Inflammatory macrophage (primary cell): Measurements from ENCODE around the gene CRYGN.
A peak's percentile ranks its signal among the peaks of the same experiment; 100 is the strongest.

ENCODE experiments used
- DNase-seq, 2 donors: peaks; one replicate each; pipeline ENCODE4 v3.0.0-alpha.2; 2020 to 2022

CRYGN gene

GRCh38 chr7:151459726-151460473 is 20.0 kb upstream of the CRYGN start:
- DNase-seq = peak in 1 of 2 donors; percentile 19

DNA sequence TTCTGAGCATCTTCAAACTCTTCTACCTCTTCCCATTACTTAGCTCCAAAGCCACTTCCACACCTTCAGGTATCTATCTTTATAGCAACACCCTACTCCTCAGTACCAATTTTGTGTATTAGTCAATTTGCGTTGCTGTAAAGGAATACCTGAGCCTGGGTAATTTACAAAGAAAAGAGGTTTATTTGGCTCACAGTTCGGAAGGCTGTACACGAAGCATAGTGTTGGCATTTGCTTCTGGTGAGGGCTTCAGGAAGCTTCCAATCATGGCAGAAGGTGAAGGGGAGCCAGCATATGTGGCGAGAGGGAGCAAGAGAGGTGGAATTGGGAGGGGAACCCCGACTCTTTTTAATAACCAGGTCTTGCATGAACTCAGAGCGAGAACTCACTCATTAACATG is 17.6 kb upstream of the CRYGN start:
- DNase-seq = no peak

GRCh38 chr7:151456782-151457181 is 16.8 kb upstream of the CRYGN start:
- DNase-seq = peak in 1 of 2 donors; percentile 7

- DNase-seq = no peak
Measured at GRCh38 chr7:151456276-151456675, 16.3 kb upstream of the CRYGN start.

- DNase-seq = no peak
Measured at GRCh38 chr7:151455690-151456089, 15.7 kb upstream of the CRYGN start.

DNA sequence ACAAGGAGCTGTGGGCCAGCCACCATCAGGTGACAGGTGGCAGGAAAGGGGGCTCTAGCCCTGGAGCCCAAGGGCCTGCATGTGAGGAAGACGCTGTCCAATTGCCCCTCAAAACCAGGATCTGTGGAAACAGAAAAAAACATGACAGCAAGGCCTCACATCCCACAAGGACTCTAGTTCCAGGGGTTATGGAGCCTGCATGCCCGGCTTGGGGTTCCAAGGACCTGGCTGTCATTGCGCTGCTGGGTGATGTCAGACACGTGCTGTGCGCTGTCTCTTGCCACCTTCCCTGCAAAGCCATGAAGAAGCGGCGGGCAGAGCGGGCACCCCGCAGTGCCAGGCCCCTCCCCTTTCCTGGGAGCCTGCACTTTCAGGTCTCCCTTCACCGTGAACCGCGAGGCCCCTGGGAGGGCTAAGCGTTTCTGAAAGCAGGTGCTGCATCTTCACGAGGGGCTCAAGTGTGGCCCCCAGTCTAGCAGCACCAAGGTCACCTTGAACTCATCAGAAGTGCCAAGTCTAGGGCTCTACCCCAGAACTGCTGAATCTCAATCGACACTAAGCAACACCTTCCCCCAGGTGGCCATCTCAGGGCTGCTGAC is 15.1 kb upstream of the CRYGN start:
- DNase-seq = no peak

DNA sequence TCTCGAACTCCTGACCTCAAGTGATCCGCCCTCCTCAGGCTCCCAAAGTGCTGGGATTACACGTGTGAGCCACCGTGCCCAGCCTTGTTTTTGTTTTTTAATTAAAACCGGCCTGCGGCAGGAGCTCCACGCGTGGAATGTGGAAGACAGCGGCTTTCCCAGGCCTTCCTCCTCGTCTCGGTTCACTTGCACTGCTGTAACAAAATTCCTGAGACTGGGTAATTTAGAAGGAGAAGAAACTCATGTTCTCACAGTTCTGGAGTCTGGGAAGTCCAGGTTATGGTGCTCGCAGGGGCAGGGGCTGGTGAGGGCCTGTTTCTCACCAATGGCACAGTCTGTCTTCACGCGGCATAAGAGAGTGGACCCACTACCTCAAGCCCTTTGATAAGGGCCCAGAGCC is 14.4 kb upstream of the CRYGN start:
- no peak for DNase-seq

GRCh38 chr7:151453326-151453791 is 13.4 kb upstream of the CRYGN start:
- no peak for DNase-seq

DNA sequence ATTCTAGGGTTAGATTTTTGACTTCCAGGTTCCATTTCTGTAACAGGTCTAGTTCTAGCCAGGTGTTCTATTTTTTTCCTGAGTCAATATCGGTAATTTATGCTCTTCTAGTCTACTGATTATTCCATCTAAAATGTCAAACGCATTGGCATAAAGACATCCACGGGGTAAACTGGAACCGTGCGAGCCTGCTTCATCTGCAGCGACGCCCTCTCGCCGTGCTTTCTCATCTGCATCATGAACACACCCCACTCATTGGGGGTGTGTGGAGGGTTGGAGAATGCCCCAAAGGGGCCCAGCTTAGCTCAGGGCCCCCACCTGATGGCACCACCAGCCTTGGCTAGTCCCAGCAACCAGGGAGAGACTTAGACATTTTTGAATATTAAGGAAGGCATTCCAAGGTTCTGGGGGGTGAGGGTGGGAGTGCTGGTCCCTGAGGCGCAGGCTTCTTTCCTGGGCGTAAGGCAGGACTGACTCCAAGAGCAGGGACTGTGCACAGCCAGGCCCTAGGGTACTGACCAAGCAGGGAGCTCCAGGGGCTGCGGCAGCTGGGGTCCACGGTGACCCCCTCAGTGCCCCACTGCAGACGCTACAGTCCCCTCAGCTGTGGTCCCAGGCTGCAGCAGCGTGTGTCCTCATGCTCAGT is 12.9 kb upstream of the CRYGN start:
- no peak for DNase-seq

GRCh38 chr7:151451626-151452571 is 12.0 kb upstream of the CRYGN start:
- no peak for DNase-seq

DNA sequence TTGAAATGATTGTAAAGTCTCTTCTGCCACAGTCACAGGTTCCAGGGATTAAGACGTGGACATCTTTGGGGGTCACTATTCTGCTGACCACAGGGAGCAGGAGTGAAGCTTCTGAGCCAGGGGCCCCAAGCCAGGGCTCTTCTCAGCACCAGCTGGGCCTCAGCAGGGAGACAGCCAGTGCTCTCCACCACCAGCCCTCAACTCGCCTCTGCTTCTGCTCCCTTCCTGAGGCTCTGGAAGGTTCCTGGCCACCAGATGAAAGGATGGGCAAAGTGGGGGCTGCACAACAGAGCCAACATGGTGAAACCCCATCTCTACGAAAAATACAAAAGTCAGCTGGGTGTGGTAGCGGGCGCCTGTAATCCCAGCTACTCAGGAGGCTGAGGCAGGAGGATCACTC is 11.2 kb upstream of the CRYGN start:
- no peak for DNase-seq

GRCh38 chr7:151449990-151450389 is 10.0 kb upstream of the CRYGN start:
- no peak for DNase-seq

GRCh38 chr7:151448261-151449252 is 8.6 kb upstream of the CRYGN start:
- peak; percentile 61 to 75 for DNase-seq

GRCh38 chr7:151447901-151448260 is 7.9 kb upstream of the CRYGN start:
- no peak for DNase-seq

DNA sequence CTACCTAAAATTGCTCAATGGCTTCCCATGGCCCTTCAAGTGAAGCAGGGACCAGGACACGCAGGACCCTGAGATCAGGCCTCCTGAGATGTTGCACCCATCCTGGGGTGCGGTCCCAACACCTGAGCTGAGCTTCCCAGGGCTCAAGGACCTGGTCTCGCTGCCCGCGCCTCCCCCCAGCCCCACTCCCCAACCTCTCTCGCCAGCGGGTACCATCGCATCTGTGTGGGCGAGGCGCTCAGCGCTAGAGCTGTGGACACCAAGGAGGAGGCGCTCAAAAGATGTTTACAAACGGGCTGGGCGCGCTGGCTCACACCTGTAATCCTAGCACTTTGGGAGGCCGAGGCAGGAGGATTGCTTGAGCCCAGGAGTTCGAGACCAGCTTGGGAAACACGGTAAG is 7.4 kb upstream of the CRYGN start:
- DNase-seq = no peak

DNA sequence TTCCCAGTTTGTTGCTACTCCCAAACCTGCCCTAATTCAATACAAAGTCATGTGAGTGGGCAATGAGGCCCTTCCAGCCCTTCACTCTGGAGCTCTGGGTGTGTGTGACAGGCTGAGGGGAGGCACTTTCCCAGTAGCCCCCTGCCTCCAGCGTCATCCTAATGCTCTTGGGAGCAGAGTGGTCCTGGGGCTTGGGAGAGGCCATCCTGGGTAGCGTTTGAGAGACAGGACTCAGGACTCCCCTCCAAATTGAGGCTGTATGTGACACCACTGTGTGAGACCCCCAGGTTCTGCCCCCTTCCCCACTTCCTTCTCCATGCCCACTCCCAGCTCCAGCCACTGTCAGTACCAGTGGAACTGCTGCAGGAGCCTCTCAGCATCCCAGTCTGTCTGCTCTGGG is 6.5 kb upstream of the CRYGN start:
- no peak for DNase-seq

GRCh38 chr7:151444632-151445031 is 4.7 kb upstream of the CRYGN start:
- no peak for DNase-seq

DNA sequence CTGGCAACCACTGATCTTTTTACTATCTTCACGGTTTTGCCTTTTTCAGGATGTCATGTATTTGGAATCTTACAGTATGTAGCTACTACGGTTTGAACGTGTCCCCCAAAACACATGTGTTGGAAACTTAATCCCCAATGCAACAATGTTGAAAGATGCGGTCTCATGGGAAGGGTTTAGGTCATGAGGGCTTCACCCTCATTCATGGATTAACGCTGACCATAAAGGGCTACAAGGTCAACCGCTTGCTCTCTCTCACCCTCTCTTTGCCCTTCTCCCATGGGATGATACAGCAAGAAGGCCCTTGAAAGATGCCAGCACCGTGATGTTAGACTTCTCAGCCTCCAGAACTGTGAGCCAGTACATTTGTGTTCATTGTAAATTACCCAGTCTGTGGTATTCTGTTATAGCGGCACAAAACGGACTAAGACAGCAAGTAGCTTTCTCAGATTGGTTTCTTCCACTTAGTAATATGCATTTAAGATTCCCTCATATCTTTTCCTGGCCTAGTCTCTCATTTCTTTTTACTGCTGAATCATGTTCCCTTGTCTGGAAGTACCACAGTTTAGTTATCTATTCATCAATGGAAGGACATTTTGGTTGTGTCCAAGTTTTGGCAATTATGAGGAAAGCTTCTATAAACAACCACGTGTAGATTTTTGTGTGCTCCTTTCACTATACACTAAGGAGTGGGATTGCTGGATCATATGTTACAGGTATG is 3.0 kb upstream of the CRYGN start:
- no peak for DNase-seq

GRCh38 chr7:151440799-151441445 is 981 bp upstream of the CRYGN start:
- no peak for DNase-seq

- DNase-seq = no peak
Measured at GRCh38 chr7:151438864-151439601, 908 bp downstream of the CRYGN start.
